B cell (primary cell): ENCODE measurements around the gene SGSM1.

Experiments used
- CTCF ChIP-seq: fragments of 200-600 bp; IDR thresholded peaks from one replicate; pipeline ENCODE4 v1.8.0; 2022; ENCODE audit warnings: antibody characterized with exemption, mild to moderate bottlenecking
- EZH2 ChIP-seq: IDR thresholded peaks from 2 replicates; pipeline ENCODE4 v1.6.1; 2012; ENCODE audit warnings: borderline replicate concordance, low read depth, mild to moderate bottlenecking, moderate library complexity, low read length; ENCODE audit not compliant: insufficient read depth, poor library complexity, severe bottlenecking

DNA sequence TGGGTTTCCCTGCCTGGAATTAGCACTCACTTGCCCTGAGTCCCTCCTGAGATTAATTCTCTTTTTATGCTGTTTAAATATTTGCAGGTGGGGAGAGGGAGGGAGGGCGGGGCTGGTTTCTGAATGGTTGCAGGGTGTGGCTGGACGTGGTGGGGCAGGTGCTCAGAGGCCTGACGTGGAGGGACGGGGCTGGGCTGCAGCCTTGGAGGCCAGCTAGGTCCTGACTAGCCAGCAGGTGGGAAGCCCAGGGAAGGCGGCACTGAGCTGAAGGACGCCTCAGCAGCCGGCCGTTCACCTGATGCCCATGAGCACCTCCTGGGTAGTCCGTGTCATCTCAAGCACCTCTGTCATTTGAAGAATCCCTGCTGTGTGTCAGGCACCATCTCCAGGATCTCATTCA is 21.3 kb downstream of the SGSM1 start:
- TF ChIP-seq CTCF = no peak
- TF ChIP-seq EZH2 = no peak
